H1 (cell line): Measurements from ENCODE around the gene ORAI3. TPM values are rescaled to one million over a fixed set of nuclear protein-coding genes. Genes with fewer than 3 reads are reported as not detected.

Experiments
- CTCF ChIA-PET: fragments of 300-600 bp; sonication (Branson Sonifier 250); formaldehyde crosslinking; loops from one replicate; lab custom pipeline; 2021; ENCODE audit not compliant: partially characterized antibody; lab: Charles Lee
- POLR2A ChIA-PET: fragments of 300-600 bp; sonication (Branson Sonifier 250); formaldehyde crosslinking; loops from one replicate; lab custom pipeline; 2021; ENCODE audit warnings: inconsistent platforms; ENCODE audit not compliant: partially characterized antibody; lab: Charles Lee
- DNase-seq, 2 experiments: peaks; one replicate each; pipeline versions ENCODE4 v3.0.0 to v3.0.0-alpha.2; 2010 to 2022; ENCODE audit warnings: low spot score in 2 of 2, low read depth in 1 of 2, mixed read lengths in 1 of 2
- FAIRE-seq: peaks from 2 replicates; lab custom pipeline; 2011; peaks lifted over from hg19 to GRCh38; lab: Jason Lieb, UNC
- H2AFZ ChIP-seq: 2 replicates; pipeline ENCODE4 v1.8.1; 2012; ENCODE audit warnings: low read length, inconsistent platforms
- H2AK5ac ChIP-seq: 2 replicates; pipeline ENCODE4 v1.6.1; 2013; ENCODE audit warnings: low read depth, low read length
- H2BK120ac ChIP-seq: replicated peaks from 2 replicates; pipeline ENCODE3; 2013; ENCODE audit warnings: low read depth, low read length, inconsistent platforms
- H2BK12ac ChIP-seq: 2 replicates; pipeline ENCODE4 v1.6.1; 2013; ENCODE audit warnings: low read depth, low read length
- H2BK15ac ChIP-seq: 2 replicates; pipeline ENCODE4 v1.6.1; 2013; ENCODE audit warnings: low read length
- H2BK20ac ChIP-seq: 2 replicates; pipeline ENCODE4 v1.6.1; 2013; ENCODE audit warnings: low read length
- H2BK5ac ChIP-seq: 2 replicates; pipeline ENCODE4 v1.6.1; 2013; ENCODE audit warnings: low read depth, low read length
- H3K14ac ChIP-seq: 2 replicates; pipeline ENCODE4 v1.6.1; 2013; ENCODE audit warnings: inconsistent platforms; ENCODE audit not compliant: insufficient read length
- H3K18ac ChIP-seq: 2 replicates; pipeline ENCODE4 v1.6.1; 2013; ENCODE audit warnings: low read length; ENCODE audit errors: extremely low read depth
- H3K23ac ChIP-seq: 2 replicates; pipeline ENCODE4 v1.6.1; 2013; ENCODE audit warnings: inconsistent platforms; ENCODE audit not compliant: insufficient read length
- H3K23me2 ChIP-seq: 2 replicates; pipeline ENCODE4 v1.6.1; 2013; ENCODE audit warnings: low read depth, low read length
- H3K27ac ChIP-seq: 2 replicates; pipeline ENCODE4 v1.6.1; 2011; ENCODE audit warnings: low read depth, low read length, inconsistent platforms
- H3K27me3 ChIP-seq, 4 experiments: replicated peaks in 1 of 4; 1 replicate in 1 of 4; 2 replicates in 3 of 4; pipeline versions ENCODE4 v1.6.1 to v1.8.1; 2011 to 2013; ENCODE audit warnings: low read length in 3 of 4, mild to moderate bottlenecking in 3 of 4, inconsistent platforms in 2 of 4, mixed read lengths in 2 of 4, moderate library complexity in 1 of 4; ENCODE audit not compliant: control insufficient read depth in 3 of 4, insufficient read depth in 3 of 4; ENCODE audit errors: extremely low read depth in 1 of 4
- H3K36me3 ChIP-seq, 4 experiments: 2 replicates each; pipeline versions ENCODE4 v1.6.1 to v1.8.1; 2011 to 2013; ENCODE audit warnings: mild to moderate bottlenecking in 4 of 4, low read length in 3 of 4, moderate library complexity in 2 of 4, control low read depth in 1 of 4, inconsistent platforms in 1 of 4; ENCODE audit not compliant: insufficient read depth in 4 of 4, control insufficient read depth in 2 of 4
- H3K4ac ChIP-seq: replicated peaks from 2 replicates; pipeline ENCODE3; 2013; ENCODE audit warnings: low read length, low read depth, mixed read lengths, inconsistent platforms; ENCODE audit not compliant: insufficient read length
- H3K4me1 ChIP-seq, 4 experiments: replicated peaks in 1 of 4; 1 replicate in 1 of 4; 2 replicates in 3 of 4; pipeline versions ENCODE4 v1.6.1 to v1.8.1; 2011 to 2013; ENCODE audit warnings: low read length in 3 of 4, inconsistent platforms in 2 of 4, mixed read lengths in 1 of 4; ENCODE audit not compliant: insufficient read depth in 4 of 4, control insufficient read depth in 3 of 4
- H3K4me2 ChIP-seq, 2 experiments: 2 replicates each; pipeline versions ENCODE4 v1.6.1 to v1.8.1; 2011 to 2013; ENCODE audit warnings: low read depth in 2 of 2, low read length in 2 of 2, control low read depth in 1 of 2, inconsistent platforms in 1 of 2, mild to moderate bottlenecking in 1 of 2; ENCODE audit not compliant: insufficient read depth in 1 of 2
- H3K4me3 ChIP-seq, 4 experiments: fragments of 200-600, 300-600 bp in 1 of 4; sonication (generic), shearing (Covaris generic), sonication (Bioruptor Twin) in 1 of 4; 2 replicates each; pipeline versions ENCODE4 v1.5.1 to v1.8.1; 2011 to 2016; ENCODE audit warnings: low read length in 4 of 4, low read depth in 3 of 4, control low read depth in 2 of 4, inconsistent platforms in 2 of 4, mild to moderate bottlenecking in 2 of 4, mixed read lengths in 1 of 4, moderate library complexity in 1 of 4; ENCODE audit not compliant: insufficient read depth in 2 of 4; ENCODE audit errors: extremely low read depth in 1 of 4
- H3K56ac ChIP-seq: replicated peaks from 2 replicates; pipeline ENCODE3; 2013; ENCODE audit warnings: low read depth, mild to moderate bottlenecking, mixed read lengths, low read length, inconsistent platforms; ENCODE audit not compliant: insufficient read length
- H3K79me1 ChIP-seq: 2 replicates; pipeline ENCODE4 v1.6.1; 2013; ENCODE audit warnings: low read depth, low read length, control low read depth
- H3K79me2 ChIP-seq, 2 experiments: 2 replicates each; pipeline versions ENCODE4 v1.6.1 to v1.8.1; 2012 to 2013; ENCODE audit warnings: low read length in 2 of 2, mild to moderate bottlenecking in 2 of 2, inconsistent platforms in 1 of 2; ENCODE audit not compliant: insufficient read depth in 2 of 2, control insufficient read depth in 1 of 2
- H3K9ac ChIP-seq, 4 experiments: replicated peaks in 1 of 4; 1 replicate in 1 of 4; 2 replicates in 3 of 4; pipeline versions ENCODE4 v1.6.1 to v1.8.1; 2011 to 2013; ENCODE audit warnings: low read depth in 3 of 4, low read length in 3 of 4, control low read depth in 2 of 4, mild to moderate bottlenecking in 2 of 4, moderate library complexity in 2 of 4, inconsistent platforms in 1 of 4; ENCODE audit errors: extremely low read depth in 1 of 4
- H3K9me3 ChIP-seq, 2 experiments: 2 replicates each; pipeline versions ENCODE4 v1.6.1 to v1.8.1; 2012 to 2013; ENCODE audit warnings: mild to moderate bottlenecking in 2 of 2, moderate library complexity in 2 of 2, control low read depth in 1 of 2, inconsistent platforms in 1 of 2, low read depth in 1 of 2, low read length in 1 of 2, mixed read lengths in 1 of 2; ENCODE audit not compliant: insufficient read depth in 2 of 2
- H4K20me1 ChIP-seq, 2 experiments: replicated peaks in 1 of 2; 2 replicates each; pipeline versions ENCODE3 to v1.8.1; 2011 to 2013; ENCODE audit warnings: inconsistent platforms in 2 of 2, low read length in 2 of 2, mild to moderate bottlenecking in 1 of 2; ENCODE audit not compliant: insufficient read depth in 2 of 2, control insufficient read depth in 1 of 2
- H4K5ac ChIP-seq: 2 replicates; pipeline ENCODE4 v1.6.1; 2013; ENCODE audit warnings: low read length, low read depth, mixed read lengths, inconsistent platforms; ENCODE audit not compliant: insufficient read length
- H4K8ac ChIP-seq: 2 replicates; pipeline ENCODE4 v1.8.0; 2013; ENCODE audit warnings: mild to moderate bottlenecking, moderate library complexity, low read length, inconsistent platforms; ENCODE audit not compliant: insufficient read depth; ENCODE audit errors: extremely low read depth
- H4K91ac ChIP-seq: replicated peaks from 2 replicates; pipeline ENCODE3; 2013; ENCODE audit warnings: low read length, mixed read lengths, inconsistent platforms; ENCODE audit not compliant: insufficient read length
- GABPA ChIP-seq: IDR thresholded peaks from 2 replicates; pipeline ENCODE4 v1.6.1; 2011; ENCODE audit warnings: mild to moderate bottlenecking, low read length, moderate library complexity, borderline replicate concordance; ENCODE audit not compliant: insufficient read depth
- SP1 ChIP-seq: IDR thresholded peaks from 2 replicates; pipeline ENCODE4 v1.6.1; 2011; ENCODE audit warnings: low read depth, low read length
- WGBS, 2 experiments: shearing (Covaris generic) in 1 of 2; methylation state at CpG; one replicate each; pipeline versions ENCODE4 v1.1.6 to v1.1.7; 2013 to 2015; ENCODE audit warnings: low lambda C conversion rate in 2 of 2, mixed read lengths in 2 of 2, inconsistent platforms in 1 of 2, low coverage in 1 of 2, missing lambda C conversion rate in 1 of 2; ENCODE audit not compliant: insufficient replicate concordance in 2 of 2, insufficient coverage in 1 of 2, insufficient read length in 1 of 2; ENCODE audit errors: extremely low coverage in 1 of 2, missing lambda C conversion rate in 1 of 2; 5-methylcytosine and 5-hydroxymethylcytosine counted together
- polyA plus RNA-seq, 7 experiments: library from polyadenylated mRNA; depleted of rRNA in 3 of 7; stranded (reverse) in 5 of 7; unstranded in 2 of 7; fragments of >200 nt in 5 of 7; fragments of 200-250 nt in 2 of 7; gene quantifications; 1 replicate in 5 of 7; 2 replicates in 1 of 7; 4 replicates in 1 of 7; pipeline versions ENCODE4 v1.2.1 to v1.2.3, GENCODE V29; 2011 to 2013; ENCODE audit warnings: missing spikeins in 2 of 7, mixed read lengths in 2 of 7
- total RNA-seq: library from RNA; stranded (reverse); fragmentation: NEBNext Ultra II Directional; extraction: Animal tissue kit (Norgen Biotek cat#: 25700); gene quantifications from 2 replicates; pipeline ENCODE4 v1.2.1, GENCODE V29; 2021

The ORAI3 gene
- total and polyA plus RNA-seq, 2 of the 8 experiments (the other 6 are each of a cell fraction or from before 2014, with no cell fraction given): 8.7 to 24.5 TPM

DNA sequence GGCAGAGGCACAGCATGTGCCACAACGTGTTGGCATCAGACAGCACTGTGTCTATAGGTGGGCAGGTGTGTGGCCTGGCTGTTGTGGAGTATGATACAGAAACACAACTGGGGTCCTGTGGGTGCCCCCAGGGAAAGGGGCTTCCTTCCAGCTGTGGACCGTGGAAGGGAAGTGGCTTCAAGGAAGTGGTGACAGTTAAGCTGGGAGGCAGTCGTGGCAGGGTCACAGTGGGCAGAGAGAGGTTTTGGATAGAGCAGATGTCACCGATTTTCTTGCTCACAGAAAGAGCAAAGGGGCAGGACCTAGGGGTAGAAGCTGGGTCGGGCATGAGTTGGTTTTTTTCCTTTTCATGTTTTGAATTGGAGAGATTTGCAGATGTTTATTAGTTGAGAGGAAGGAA is 11.2 kb upstream of the ORAI3 start:
- Histone ChIP-seq H3K23me2 (no peaks in the 10 kb centered on the region), H2BK5ac (0 out of 2 replicates have a peak overlapping the region, but pooled peaks have one; percentile 44), H3K4me2 (no peak overlapping the region), H2BK120ac (no peak overlapping the region), H3K36me3 (peaks cover 9 to 23% (median 12%) of the 10 kb centered on the region in 4 experiments; a peak in 6 of 8 replicates), H3K9me3 (no peaks in the 10 kb centered on the region), H2AFZ (no peak overlapping the region), H3K79me1 (peaks cover 4% of the 10 kb centered on the region; the same call in 1 of the 2 replicates), H4K5ac (no peak overlapping the region), H2AK5ac (no peak overlapping the region), H3K4me1 (peaks cover 0 to 7% (median 3%) of the 10 kb centered on the region in 4 experiments; a peak in 5 of 7 replicates), H2BK12ac (no peak overlapping the region; the same call in 1 of the 2 replicates), H4K20me1 (peaks cover 7 to 19% of the 10 kb centered on the region in 2 experiments), H3K56ac (no peak overlapping the region), H4K91ac (no peak overlapping the region), H3K4me3 (no peak overlapping the region), H4K8ac (no peak overlapping the region), H3K4ac (no peak overlapping the region), H3K27ac (no peak overlapping the region), H3K79me2 (no peaks in the 10 kb centered on the region; a peak in 1 of 4 replicates), H3K23ac (no peak overlapping the region), H3K9ac (no peak overlapping the region), H2BK15ac (no peak overlapping the region), H3K27me3 (no peaks in the 10 kb centered on the region), H2BK20ac (no peak overlapping the region), H3K18ac (no peak overlapping the region), H3K14ac (no peak overlapping the region)
- 82% methylated on average over 5 of the region's 5 CpGs; no CpG with 5 or more reads in 1 of the 2 experiments for WGBS, 2 experiments
- CTCF ChIA-PET: interaction anchor here (0.6 to 2.0 kb wide), 3 partner anchors 12 to 35 kb away, joined by 3 to 6 read pairs (median 3); no protein-coding TSS in a partner anchor
- no peak for DNase-seq
- FAIRE-seq: no peak
- POLR2A ChIA-PET: interaction anchor here (1.1 to 12.0 kb wide), 5 partner anchors 11 to 187 kb away, joined by 3 to 105 read pairs (median 5); partner anchors contain the start of genes FBXL19 and HSD3B7
- TF ChIP-seq GABPA: no peak
- no peak for TF ChIP-seq SP1
